B cell (primary cell): ENCODE results near the gene MAPKBP1. TPM values are rescaled to one million over a fixed set of nuclear protein-coding genes. Genes with fewer than 3 reads are reported as not detected.

Experiments
- ATAC-seq: fragments of 200-7000 bp; cut with Tn5 transposase; one replicate; pipeline ENCODE4 v1.10.0; 2021; ENCODE audit warnings: low read depth, mild to moderate bottlenecking, moderate number of reproducible peaks, moderate library complexity
- CTCF ChIA-PET: fragments of 350-600 bp; sonication (Branson Sonifier 250); formaldehyde crosslinking; loops from one replicate; lab custom pipeline; 2021; ENCODE audit warnings: antibody characterized with exemption, inconsistent platforms; lab: Charles Lee
- POLR2A ChIA-PET: fragments of 350-600 bp; sonication (Branson Sonifier 250); formaldehyde crosslinking; loops from one replicate; lab custom pipeline; 2021; ENCODE audit warnings: antibody characterized with exemption; lab: Charles Lee
- DNase-seq: peaks from one replicate; pipeline ENCODE4 v3.0.0; 2013
- H2AFZ ChIP-seq: 2 replicates; pipeline ENCODE4 v1.6.1; 2012; ENCODE audit warnings: mild to moderate bottlenecking, low read depth, low read length; ENCODE audit not compliant: insufficient read depth, poor library complexity, severe bottlenecking
- H3K27ac ChIP-seq, 2 donors: 1 replicate in 1 of 2; 2 replicates in 1 of 2; pipeline ENCODE4 v1.5.1; 2012 to 2013; ENCODE audit warnings: low read length in 2 of 2, mild to moderate bottlenecking in 2 of 2, moderate library complexity in 1 of 2
- H3K27me3 ChIP-seq, 4 experiments: fragments of 200-600 bp in 1 of 4; sonication (generic) in 1 of 4; replicated peaks in 1 of 4; 1 replicate in 2 of 4; 2 replicates in 2 of 4; pipeline versions ENCODE4 v1.6.1 to v1.7.0; 2013 to 2016; ENCODE audit warnings: low read length in 3 of 4, mild to moderate bottlenecking in 2 of 4, mixed read lengths in 1 of 4, moderate library complexity in 1 of 4; ENCODE audit not compliant: insufficient read depth in 4 of 4, control insufficient read depth in 3 of 4; ENCODE audit errors: control extremely low read depth in 1 of 4
- H3K36me3 ChIP-seq, 2 experiments: replicated peaks in 1 of 2; 1 replicate in 1 of 2; 2 replicates in 1 of 2; pipeline versions ENCODE4 v1.6.1 to v1.7.1; 2013; ENCODE audit warnings: low read length in 1 of 2; ENCODE audit not compliant: insufficient read depth in 2 of 2, control insufficient read depth in 1 of 2; ENCODE audit errors: control extremely low read depth in 1 of 2, extremely low read depth in 1 of 2
- H3K4me1 ChIP-seq, 2 donors: fragments of 200-600 bp in 1 of 2; sonication (generic) in 1 of 2; 1 replicate in 1 of 2; 2 replicates in 1 of 2; pipeline versions ENCODE4 v1.5.1 to v1.6.1; 2013 to 2017; ENCODE audit warnings: low read length in 2 of 2; ENCODE audit not compliant: control insufficient read depth in 2 of 2, insufficient read depth in 2 of 2
- H3K4me2 ChIP-seq: replicated peaks from 2 replicates; pipeline ENCODE3; 2012; ENCODE audit warnings: mild to moderate bottlenecking, low read depth, low read length; ENCODE audit not compliant: poor library complexity, severe bottlenecking
- H3K4me3 ChIP-seq, 5 experiments: fragments of 200-600 bp in 1 of 5; sonication (generic) in 1 of 5; 1 replicate in 3 of 5; 2 replicates in 2 of 5; pipeline versions ENCODE4 v1.5.1 to v1.7.0; 2011 to 2016; ENCODE audit warnings: low read length in 4 of 5, mild to moderate bottlenecking in 4 of 5, low read depth in 2 of 5, control low read depth in 1 of 5, moderate library complexity in 1 of 5; ENCODE audit not compliant: insufficient read depth in 1 of 5; ENCODE audit errors: control extremely low read depth in 1 of 5, extremely low read depth in 1 of 5
- H3K79me2 ChIP-seq: fragments of 200-600 bp; sonication (generic); one replicate; pipeline ENCODE4 v1.6.0; 2016; ENCODE audit warnings: low read length; ENCODE audit not compliant: control insufficient read depth, insufficient read depth
- H3K9ac ChIP-seq: fragments of 200-600 bp; sonication (generic); 2 replicates; pipeline ENCODE4 v1.6.1; 2017; ENCODE audit warnings: mild to moderate bottlenecking, low read length, moderate library complexity
- H3K9me3 ChIP-seq, 3 donors: one replicate each; pipeline versions ENCODE4 v1.6.1 to v1.7.1; 2013; ENCODE audit warnings: low read length in 2 of 3; ENCODE audit not compliant: control insufficient read depth in 2 of 3, insufficient read depth in 1 of 3; ENCODE audit errors: control extremely low read depth in 1 of 3
- H4K20me1 ChIP-seq: 2 replicates; pipeline ENCODE4 v1.6.0; 2012; ENCODE audit warnings: mild to moderate bottlenecking, low read length; ENCODE audit not compliant: insufficient read depth, control insufficient read depth, poor library complexity, severe bottlenecking
- H3K27ac Mint-ChIP-seq: one replicate; pipeline ENCODE4 v1.8.0; 2021; ENCODE audit warnings: mixed read lengths
- H3K27me3 Mint-ChIP-seq: one replicate; pipeline ENCODE4 v1.8.0; 2021; ENCODE audit warnings: mixed read lengths
- H3K4me1 Mint-ChIP-seq: one replicate; pipeline ENCODE4 v1.8.0; 2021; ENCODE audit warnings: mixed read lengths
- H3K4me3 Mint-ChIP-seq: one replicate; pipeline ENCODE4 v1.8.0; 2021; ENCODE audit warnings: mixed read lengths
- H3K9me3 Mint-ChIP-seq: one replicate; pipeline ENCODE4 v1.8.0; 2022; ENCODE audit warnings: mixed read lengths; ENCODE audit not compliant: insufficient read depth
- EZH2 ChIP-seq: IDR thresholded peaks from 2 replicates; pipeline ENCODE4 v1.6.1; 2012; ENCODE audit warnings: borderline replicate concordance, low read depth, mild to moderate bottlenecking, moderate library complexity, low read length; ENCODE audit not compliant: insufficient read depth, poor library complexity, severe bottlenecking
- WGBS: methylation state at CpG from one replicate; pipeline ENCODE4 v1.1.5; 2013; ENCODE audit warnings: missing lambda C conversion rate; ENCODE audit not compliant: insufficient coverage; 5-methylcytosine and 5-hydroxymethylcytosine counted together
- intact Hi-C: fragments of 100-400 bp; cut with micrococcal nuclease; formaldehyde crosslinking; loops from one replicate; pipeline ENCODE4 v1.10.0; 2022
- polyA plus RNA-seq: library from polyadenylated mRNA; depleted of rRNA; stranded (reverse); fragments of >200 nt; gene quantifications from 2 replicates; pipeline ENCODE4 v1.2.3, GENCODE V29; 2012
- total RNA-seq, 2 donors: library from RNA; stranded (reverse); fragments of 120-200 nt in 1 of 2; gene quantifications; 1 replicate in 1 of 2; 2 replicates in 1 of 2; pipeline versions ENCODE4 v1.2.3 to v1.2.4, GENCODE V29; 2013 to 2022
- TF ChIP-seq, protein P1 (sequence below): fragments of 200-600 bp; IDR thresholded peaks from one replicate; pipeline ENCODE4 v1.8.0; 2022; ENCODE audit warnings: antibody characterized with exemption, mild to moderate bottlenecking

Gene MAPKBP1
- total and polyA plus RNA-seq, 2 donors (not counting 1 experiment from before 2014, with no cell fraction given), result 14.1 to 59.2 TPM

DNA sequence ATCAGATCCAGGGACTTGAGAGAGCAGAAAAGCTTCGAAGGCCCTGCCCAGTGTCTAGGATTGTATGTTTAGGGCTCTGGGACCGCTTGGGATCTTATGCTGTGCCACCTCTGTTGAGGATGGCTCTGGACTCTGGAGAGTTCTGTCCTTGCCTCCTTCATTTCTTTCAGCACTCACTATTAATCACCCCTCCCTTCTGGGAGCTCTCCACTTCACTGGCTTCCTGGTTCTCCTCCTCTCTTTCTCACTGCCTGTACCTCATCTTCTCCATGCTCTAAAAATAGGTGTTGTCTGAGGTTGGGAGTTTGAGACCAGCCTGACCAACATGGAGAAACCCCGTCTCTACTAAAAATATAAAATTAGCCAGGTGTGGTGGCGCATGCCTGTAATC lies 17.3 kb downstream of the MAPKBP1 start:
- POLR2A ChIA-PET, result no interaction called here
- CTCF ChIA-PET, result interaction anchor here (5.2 to 5.5 kb wide), 2 partner anchors 19 to 21 kb away, joined by 24 to 45 read pairs; partner anchors contain the start of gene MAPKBP1

DNA sequence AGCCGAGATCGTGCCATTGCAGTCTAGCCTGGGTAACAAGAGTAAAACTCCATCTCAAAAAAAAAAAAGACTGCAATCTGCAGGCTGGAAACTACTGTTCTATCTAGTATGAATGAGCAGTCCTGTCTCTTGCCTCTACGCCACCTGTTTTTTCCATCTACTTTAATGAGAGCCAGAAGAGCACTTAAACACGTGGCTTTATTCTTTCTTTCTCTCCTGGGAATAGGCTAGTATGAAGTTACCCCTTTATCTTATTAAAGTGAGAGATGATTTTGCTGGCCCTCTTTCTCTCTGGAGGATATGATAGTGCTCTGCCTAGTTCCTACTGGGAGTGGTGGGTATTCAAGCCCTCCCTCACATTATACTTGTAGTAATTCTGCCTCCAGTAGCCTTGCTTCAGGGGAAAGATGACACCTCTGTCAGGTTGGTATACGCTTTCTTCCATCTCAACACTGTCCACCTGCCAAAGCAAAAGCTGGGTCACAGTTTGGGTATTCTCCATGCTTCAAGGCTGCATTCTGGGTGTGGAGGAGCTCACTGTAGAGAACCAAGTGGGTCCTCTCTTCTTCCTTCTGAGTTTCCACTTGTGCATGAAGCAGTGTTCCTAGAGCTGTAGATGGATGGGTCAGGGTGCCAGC lies 17.8 kb downstream of the MAPKBP1 start:
- POLR2A ChIA-PET, result no interaction called here
- TF ChIP-seq, protein P1, sequence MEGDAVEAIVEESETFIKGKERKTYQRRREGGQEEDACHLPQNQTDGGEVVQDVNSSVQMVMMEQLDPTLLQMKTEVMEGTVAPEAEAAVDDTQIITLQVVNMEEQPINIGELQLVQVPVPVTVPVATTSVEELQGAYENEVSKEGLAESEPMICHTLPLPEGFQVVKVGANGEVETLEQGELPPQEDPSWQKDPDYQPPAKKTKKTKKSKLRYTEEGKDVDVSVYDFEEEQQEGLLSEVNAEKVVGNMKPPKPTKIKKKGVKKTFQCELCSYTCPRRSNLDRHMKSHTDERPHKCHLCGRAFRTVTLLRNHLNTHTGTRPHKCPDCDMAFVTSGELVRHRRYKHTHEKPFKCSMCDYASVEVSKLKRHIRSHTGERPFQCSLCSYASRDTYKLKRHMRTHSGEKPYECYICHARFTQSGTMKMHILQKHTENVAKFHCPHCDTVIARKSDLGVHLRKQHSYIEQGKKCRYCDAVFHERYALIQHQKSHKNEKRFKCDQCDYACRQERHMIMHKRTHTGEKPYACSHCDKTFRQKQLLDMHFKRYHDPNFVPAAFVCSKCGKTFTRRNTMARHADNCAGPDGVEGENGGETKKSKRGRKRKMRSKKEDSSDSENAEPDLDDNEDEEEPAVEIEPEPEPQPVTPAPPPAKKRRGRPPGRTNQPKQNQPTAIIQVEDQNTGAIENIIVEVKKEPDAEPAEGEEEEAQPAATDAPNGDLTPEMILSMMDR, result no peak
- TF ChIP-seq EZH2, result no peak
- Histone ChIP-seq H3K27me3 (no peaks in the 10 kb centered on the region), H3K9me3 (peaks cover 0 to 3% (median 0%) of the 10 kb centered on the region in 3 donors), H3K27ac (no peak overlapping the region), H3K9ac (no peak overlapping the region), H3K36me3 (peaks cover 0 to 2% of the 10 kb centered on the region in 2 experiments), H3K4me2 (no peak overlapping the region), H3K79me2 (peaks cover 43% of the 10 kb centered on the region), H3K4me1 (peaks cover 32 to 45% of the 10 kb centered on the region in 2 donors), H4K20me1 (peaks cover 7% of the 10 kb centered on the region), H2AFZ (no peak overlapping the region), H3K4me3 (no peak overlapping the region)
- no peaks in the 10 kb centered on the region for H3K27me3 Mint-ChIP-seq
- WGBS, result 100% methylated on average over 2 of the region's 5 CpGs
- CTCF ChIA-PET, result interaction anchor here (1.6 to 5.2 kb wide), 4 partner anchors 18 to 20 kb away, joined by 7 to 35 read pairs (median 16); partner anchors contain the start of gene MAPKBP1
- peaks cover 57% of the 10 kb centered on the region for H3K4me1 Mint-ChIP-seq
- H3K9me3 Mint-ChIP-seq, result no peaks in the 10 kb centered on the region
- intact Hi-C loops, result no loop called here
- H3K4me3 Mint-ChIP-seq, result no peak overlapping the region
- DNase-seq (no peak), ATAC-seq (no peak)
- H3K27ac Mint-ChIP-seq, result no peak overlapping the region

More for the DNA sequence above, 17.3 kb downstream of the MAPKBP1 start:
- Histone ChIP-seq H3K27ac (no peak overlapping the region), H3K9me3 (peaks cover 0 to 3% (median 0%) of the 10 kb centered on the region in 3 donors), H3K27me3 (no peaks in the 10 kb centered on the region), H4K20me1 (peaks cover 7% of the 10 kb centered on the region), H3K4me3 (no peak overlapping the region), H3K9ac (no peak overlapping the region), H2AFZ (no peak overlapping the region), H3K79me2 (peaks cover 47% of the 10 kb centered on the region), H3K36me3 (peaks cover 0 to 2% of the 10 kb centered on the region in 2 experiments), H3K4me1 (peaks cover 32 to 45% of the 10 kb centered on the region in 2 donors), H3K4me2 (peak overlapping the region; percentile 15)
- DNase-seq, result no peak
- TF ChIP-seq, protein P1, result no peak
- no peak for TF ChIP-seq EZH2
- Mint-ChIP-seq H3K4me1 (peaks cover 57% of the 10 kb centered on the region), H3K4me3 (no peak overlapping the region), H3K9me3 (no peaks in the 10 kb centered on the region), H3K27ac (no peak overlapping the region), H3K27me3 (no peaks in the 10 kb centered on the region)
- intact Hi-C loops, result no loop called here
- ATAC-seq, result no peak
- 85% methylated on average over 2 of the region's 4 CpGs for WGBS
